Liver (tissue), 3 donors: ENCODE data around the gene STIM2.

Source experiments
- ATF3 ChIP-seq: IDR thresholded peaks from 2 replicates; pipeline ENCODE4 v1.6.1; 2016; ENCODE audit warnings: antibody characterized with exemption
- CTCF ChIP-seq: fragments of 150-350 bp; IDR thresholded peaks from 2 replicates; pipeline ENCODE4 v1.5.1; 2017; ENCODE audit warnings: improper control_type of control experiment, low read depth, low read length; ENCODE audit not compliant: missing input control
- GABPA ChIP-seq, 2 donors: IDR thresholded peaks in 1 of 2; conservative IDR thresholded peaks in 1 of 2; 2 replicates each; pipeline ENCODE4 v1.6.1; 2016; ENCODE audit warnings: antibody characterized with exemption in 2 of 2, mild to moderate bottlenecking in 1 of 2, moderate library complexity in 1 of 2
- HNF4A ChIP-seq, 2 donors: conservative IDR thresholded peaks; 2 replicates each; pipeline ENCODE4 v1.6.1; 2016; ENCODE audit warnings: antibody characterized with exemption in 2 of 2, mild to moderate bottlenecking in 2 of 2
- MAX ChIP-seq: IDR thresholded peaks from 2 replicates; pipeline ENCODE4 v1.6.1; 2016; ENCODE audit warnings: antibody characterized with exemption
- RAD21 ChIP-seq, 2 donors: IDR thresholded peaks; 2 replicates each; pipeline ENCODE4 v1.6.1; 2016; ENCODE audit warnings: antibody characterized with exemption in 2 of 2, mild to moderate bottlenecking in 2 of 2
- REST ChIP-seq: IDR thresholded peaks from 2 replicates; pipeline ENCODE4 v1.6.1; 2016; ENCODE audit warnings: antibody characterized with exemption, mild to moderate bottlenecking
- TAF1 ChIP-seq: conservative IDR thresholded peaks from 2 replicates; pipeline ENCODE4 v1.6.1; 2016; ENCODE audit warnings: antibody characterized with exemption, mild to moderate bottlenecking
- YY1 ChIP-seq: IDR thresholded peaks from 2 replicates; pipeline ENCODE4 v1.6.1; 2016; ENCODE audit warnings: antibody characterized with exemption, mild to moderate bottlenecking
- ZBTB33 ChIP-seq: IDR thresholded peaks from 2 replicates; pipeline ENCODE4 v1.6.1; 2016; ENCODE audit warnings: antibody characterized with exemption
- donor health status: healthy.
- donor health status: healthy.

- TF ChIP-seq CTCF = no peak
- TF ChIP-seq TAF1 = no peak
- no peak for TF ChIP-seq REST
- no peak for TF ChIP-seq RAD21 (IDR thresholded peaks at IDR 0.05)
- no peak for TF ChIP-seq MAX
- TF ChIP-seq HNF4A (conservative IDR thresholded peaks at IDR 0.05) = no peak
- TF ChIP-seq GABPA (IDR thresholded peaks at IDR 0.05 in 1 of 2, conservative IDR thresholded peaks at IDR 0.05 in 1 of 2) = no peak
- TF ChIP-seq ATF3 = no peak
- TF ChIP-seq YY1 = no peak
- TF ChIP-seq ZBTB33 = no peak
These were observed 17.7 kb upstream of the STIM2 start for GRCh38 chr4:26842911-26843310.
